Panc1 (cell line): ENCODE results near the gene ZNF480.

ENCODE experiments used
- CTCF ChIP-seq: fragments of 450-650 bp; IDR thresholded peaks from 2 replicates; pipeline ENCODE4 v1.5.1; 2017; ENCODE audit warnings: mild to moderate bottlenecking
- POLR2AphosphoS5 ChIP-seq: IDR thresholded peaks from 2 replicates; pipeline ENCODE4 v1.6.1; 2012; ENCODE audit warnings: mild to moderate bottlenecking, low read depth, low read length, moderate library complexity
- REST ChIP-seq, 2 experiments: IDR thresholded peaks; 2 replicates each; pipeline ENCODE4 v1.6.1; 2011 to 2012; ENCODE audit warnings: low read depth in 2 of 2, control low read depth in 1 of 2, low read length in 1 of 2, mild to moderate bottlenecking in 1 of 2, moderate library complexity in 1 of 2; ENCODE audit not compliant: insufficient read depth in 1 of 2
- TCF7L2 ChIP-seq: IDR thresholded peaks from 2 replicates; pipeline ENCODE4 v1.6.1; 2011; ENCODE audit warnings: mild to moderate bottlenecking, low read depth, low read length, inconsistent platforms

- no peak for TF ChIP-seq CTCF
- no peak for TF ChIP-seq POLR2AphosphoS5
- TF ChIP-seq REST (IDR thresholded peaks at IDR 0.05; ENCODE audit: insufficient read depth in 1 of 2, low read depth in 2 of 2, low read length in 1 of 2): no peak
- no peak for TF ChIP-seq TCF7L2
Measured at GRCh38 chr19:52335768-52336116, 38.8 kb downstream of the ZNF480 start.
